Neural cell (in vitro differentiated cells): Measurements from ENCODE around the gene MAP2K4. TPM values are rescaled to one million over a fixed set of nuclear protein-coding genes. Genes with fewer than 3 reads are reported as not detected.

Experiments used
- H2AFZ ChIP-seq: fragments of 200-600, 300-800 bp; sonication (generic), shearing (Covaris generic); 2 replicates; pipeline ENCODE4 v1.6.0; 2014; ENCODE audit warnings: low read depth, mild to moderate bottlenecking, antibody characterized with exemption, low read length, moderate library complexity
- H3F3A ChIP-seq: fragments of 200-600 bp; shearing (Covaris generic); 2 replicates; pipeline ENCODE4 v1.6.1; 2016; ENCODE audit warnings: mild to moderate bottlenecking, moderate library complexity, mixed read lengths, antibody characterized with exemption, low read length; ENCODE audit not compliant: insufficient read depth, poor library complexity, severe bottlenecking
- H3K27ac ChIP-seq: fragments of 200-600, 300-800 bp; sonication (generic), shearing (Covaris generic); 2 replicates; pipeline ENCODE4 v1.5.1; 2014; ENCODE audit warnings: mild to moderate bottlenecking, low read length, moderate library complexity
- H3K27me3 ChIP-seq: fragments of 300-800, 200-600 bp; sonication (generic), shearing (Covaris generic); 2 replicates; pipeline ENCODE4 v1.6.0; 2014; ENCODE audit warnings: mild to moderate bottlenecking, low read depth, low read length, moderate library complexity; ENCODE audit not compliant: insufficient read depth
- H3K36me3 ChIP-seq: fragments of 300-800, 200-600 bp; sonication (generic), shearing (Covaris generic); 2 replicates; pipeline ENCODE4 v1.5.1; 2014; ENCODE audit warnings: mild to moderate bottlenecking, antibody characterized with exemption, low read length, moderate library complexity; ENCODE audit not compliant: insufficient read depth
- H3K4me2 ChIP-seq: fragments of 300-800, 200-600 bp; sonication (generic), shearing (Covaris generic); 2 replicates; pipeline ENCODE4 v1.6.0; 2014; ENCODE audit warnings: mild to moderate bottlenecking, low read length
- H3K4me3 ChIP-seq: fragments of 300-800, 200-600 bp; sonication (generic), shearing (Covaris generic); 2 replicates; pipeline ENCODE4 v1.5.1; 2014; ENCODE audit warnings: mild to moderate bottlenecking, low read length, moderate library complexity
- H3K79me2 ChIP-seq: fragments of 200-600 bp; shearing (Covaris generic); replicated peaks from 2 replicates; pipeline ENCODE4 v1.6.0; 2014; ENCODE audit warnings: mild to moderate bottlenecking, low read length, moderate library complexity; ENCODE audit not compliant: insufficient read depth
- H3K9ac ChIP-seq: fragments of 300-800, 200-600 bp; sonication (generic), shearing (Covaris generic); 2 replicates; pipeline ENCODE4 v1.6.1; 2016; ENCODE audit warnings: mild to moderate bottlenecking, low read length, mixed read lengths
- H3K9me2 ChIP-seq: fragments of 200-600 bp; shearing (Covaris generic); 2 replicates; pipeline ENCODE4 v1.6.1; 2016; ENCODE audit warnings: mild to moderate bottlenecking, low read length, mixed read lengths; ENCODE audit not compliant: insufficient read depth
- H3K9me3 ChIP-seq: fragments of 200-600, 300-800 bp; sonication (generic), shearing (Covaris generic); 2 replicates; pipeline ENCODE4 v1.6.1; 2016; ENCODE audit warnings: mild to moderate bottlenecking, mixed run types, low read length, moderate library complexity, mixed read lengths
- H4K20me1 ChIP-seq: fragments of 200-600 bp; shearing (Covaris generic); 2 replicates; pipeline ENCODE4 v1.6.1; 2016; ENCODE audit warnings: mild to moderate bottlenecking, mixed run types; ENCODE audit not compliant: insufficient read depth
- CTCF ChIP-seq: fragments of 450-650 bp; IDR thresholded peaks from 2 replicates; pipeline ENCODE4 v1.5.1; 2014; ENCODE audit warnings: antibody characterized with exemption, mild to moderate bottlenecking, moderate library complexity; ENCODE audit not compliant: poor library complexity, severe bottlenecking
- EP300 ChIP-seq: fragments of 450-650 bp; conservative IDR thresholded peaks from 2 replicates; pipeline ENCODE4 v1.6.1; 2014; ENCODE audit warnings: antibody characterized with exemption, mild to moderate bottlenecking, moderate library complexity; ENCODE audit not compliant: poor library complexity, severe bottlenecking
- EZH2 ChIP-seq: fragments of 200-600, 300-800 bp; shearing (Covaris generic), sonication (generic); IDR thresholded peaks from 2 replicates; pipeline ENCODE4 v1.6.1; 2014; ENCODE audit warnings: antibody characterized with exemption, low read length, borderline replicate concordance, mild to moderate bottlenecking; ENCODE audit not compliant: insufficient read depth, poor library complexity, severe bottlenecking
- MXI1 ChIP-seq: fragments of 450-650 bp; conservative IDR thresholded peaks from 2 replicates; pipeline ENCODE4 v1.6.1; 2014; ENCODE audit warnings: antibody characterized with exemption, mild to moderate bottlenecking; ENCODE audit not compliant: poor library complexity, severe bottlenecking
- POLR2AphosphoS5 ChIP-seq: IDR thresholded peaks from 2 replicates; pipeline ENCODE4 v1.6.1; 2012
- RAD21 ChIP-seq: fragments of 450-650 bp; conservative IDR thresholded peaks from 2 replicates; pipeline ENCODE4 v1.6.1; 2014; ENCODE audit warnings: antibody characterized with exemption, mild to moderate bottlenecking, moderate library complexity
- REST ChIP-seq: IDR thresholded peaks from 2 replicates; pipeline ENCODE4 v1.6.1; 2012; ENCODE audit warnings: borderline replicate concordance
- SMC3 ChIP-seq: fragments of 450-650 bp; conservative IDR thresholded peaks from 2 replicates; pipeline ENCODE4 v1.6.1; 2014; ENCODE audit warnings: antibody characterized with exemption, mild to moderate bottlenecking, moderate library complexity; ENCODE audit not compliant: poor library complexity
- TAF1 ChIP-seq: IDR thresholded peaks from 2 replicates; pipeline ENCODE4 v1.6.1; 2012; ENCODE audit warnings: low read depth
- polyA plus RNA-seq: library from polyadenylated mRNA; depleted of rRNA; stranded (reverse); fragments of >200 nt; gene quantifications from 2 replicates; pipeline ENCODE4 v1.2.3, GENCODE V29; 2014

The MAP2K4 gene
- polyA plus RNA-seq, 1 donor from 2014 or later: 78.4 TPM

- Histone ChIP-seq H3K9me3 (no peaks in the 10 kb centered on the region), H3F3A (no peaks in the 10 kb centered on the region), H3K36me3 (no peaks in the 10 kb centered on the region), H2AFZ (no peak overlapping the region), H4K20me1 (no peaks in the 10 kb centered on the region), H3K9me2 (no peaks in the 10 kb centered on the region), H3K4me2 (peak overlapping the region; percentile 11), H3K27ac (peak overlapping the region; percentile 79), H3K27me3 (no peaks in the 10 kb centered on the region), H3K9ac (peak overlapping the region; percentile 36), H3K4me3 (peak overlapping the region; percentile 44), H3K79me2 (peaks cover 9% of the 10 kb centered on the region)
- no peak for TF ChIP-seq TAF1
- peak; percentile 55 for TF ChIP-seq POLR2AphosphoS5
- peak; percentile 88 for TF ChIP-seq EP300
Observed at GRCh38 chr17:12085076-12085949, 64.6 kb downstream of the MAP2K4 start.

GRCh38 chr17:12088035-12088434, 67.4 kb downstream of the MAP2K4 start:
- no peak for TF ChIP-seq SMC3
- no peak for TF ChIP-seq EZH2
- no peak for TF ChIP-seq POLR2AphosphoS5
- no peak for TF ChIP-seq REST
- TF ChIP-seq TAF1: no peak
- no peak for TF ChIP-seq EP300
- no peak for TF ChIP-seq CTCF
- no peak for TF ChIP-seq MXI1
- no peak for TF ChIP-seq RAD21
- Histone ChIP-seq H3K9me3 (no peaks in the 10 kb centered on the region), H3K9me2 (no peaks in the 10 kb centered on the region), H3K79me2 (peaks cover 7% of the 10 kb centered on the region), H3K27me3 (no peaks in the 10 kb centered on the region), H3K36me3 (no peaks in the 10 kb centered on the region), H3K4me3 (no peak overlapping the region), H3K27ac (no peak overlapping the region), H3K4me2 (no peak overlapping the region), H2AFZ (no peak overlapping the region), H3F3A (no peaks in the 10 kb centered on the region), H3K9ac (no peak overlapping the region), H4K20me1 (no peaks in the 10 kb centered on the region)
